SK-N-SH treated with all-trans-retinoic acid at 6 μM for 48 hours (cell line): ENCODE measurements around the gene XYLT2.

ENCODE experiments used
- ATAC-seq: fragments of 200-7000 bp; cut with Tn5 transposase; 3 replicates; pipeline ENCODE4 v1.9.1; 2020; ENCODE audit warnings: mild to moderate bottlenecking, moderate library complexity
- ARNTL ChIP-seq: fragments of 450-650 bp; formaldehyde crosslinking; IDR thresholded peaks from 2 replicates; pipeline ENCODE4 v1.5.0; 2020; ENCODE audit warnings: low read depth, mild to moderate bottlenecking, moderate library complexity, borderline replicate concordance
- BACH2 ChIP-seq: fragments of 250-450 bp; sonication (Bioruptor Pico); IDR thresholded peaks from 2 replicates; pipeline ENCODE4 v1.9.0; 2021; ENCODE audit warnings: mild to moderate bottlenecking, borderline replicate concordance
- CREB5 ChIP-seq: fragments of 250-450 bp; sonication (Bioruptor Pico); IDR thresholded peaks from 2 replicates; pipeline ENCODE4 v1.5.1; 2020; ENCODE audit warnings: low read depth, mild to moderate bottlenecking, moderate library complexity
- CSDC2 ChIP-seq: fragments of 250-450 bp; sonication (Bioruptor Pico); IDR thresholded peaks from 2 replicates; pipeline ENCODE4 v1.5.0; 2020; ENCODE audit warnings: mild to moderate bottlenecking, moderate library complexity
- ESRRG ChIP-seq: fragments of 250-450 bp; sonication (Bioruptor Pico); IDR thresholded peaks from 2 replicates; pipeline ENCODE4 v1.6.1; 2021; ENCODE audit warnings: mild to moderate bottlenecking
- GLIS3 ChIP-seq: fragments of 250-450 bp; sonication (Bioruptor Pico); IDR thresholded peaks from 2 replicates; pipeline ENCODE4 v1.5.0; 2020; ENCODE audit warnings: mild to moderate bottlenecking, moderate library complexity
- ISL1 ChIP-seq: fragments of 250-450 bp; sonication (Bioruptor Pico); IDR thresholded peaks from 2 replicates; pipeline ENCODE4 v2.1.2; 2022; ENCODE audit warnings: mild to moderate bottlenecking, moderate library complexity
- OSR1 ChIP-seq: fragments of 250-450 bp; sonication (Bioruptor Pico); IDR thresholded peaks from 2 replicates; pipeline ENCODE4 v1.8.0; 2022; ENCODE audit warnings: moderate library complexity, mild to moderate bottlenecking, inconsistent platforms
- PPARA ChIP-seq: fragments of 250-450 bp; sonication (Bioruptor Pico); IDR thresholded peaks from 2 replicates; pipeline ENCODE4 v1.5.0; 2020; ENCODE audit warnings: mild to moderate bottlenecking, borderline replicate concordance
- RARB ChIP-seq: fragments of 250-450 bp; sonication (Bioruptor Pico); IDR thresholded peaks from 2 replicates; pipeline ENCODE4 v1.8.0; 2021; ENCODE audit warnings: mild to moderate bottlenecking, moderate library complexity
- TOX ChIP-seq: fragments of 250-450 bp; sonication (Bioruptor Pico); IDR thresholded peaks from 2 replicates; pipeline ENCODE4 v1.8.0; 2021; ENCODE audit warnings: mild to moderate bottlenecking, moderate library complexity, borderline replicate concordance
- TSHZ2 ChIP-seq: fragments of 250-450 bp; sonication (Bioruptor Pico); IDR thresholded peaks from 2 replicates; pipeline ENCODE4 v1.5.0; 2020; ENCODE audit warnings: mild to moderate bottlenecking, moderate library complexity
- ZC3H10 ChIP-seq: fragments of 250-450 bp; sonication (Bioruptor Pico); IDR thresholded peaks from 2 replicates; pipeline ENCODE4 v1.5.1; 2021; ENCODE audit warnings: mild to moderate bottlenecking, moderate library complexity
- ZFP3 ChIP-seq: fragments of 250-450 bp; sonication (Bioruptor Pico); IDR thresholded peaks from 2 replicates; pipeline ENCODE4 v1.5.0; 2020; ENCODE audit warnings: mild to moderate bottlenecking, moderate library complexity
- ZFP30 ChIP-seq: fragments of 450-650 bp; formaldehyde crosslinking; IDR thresholded peaks from 2 replicates; pipeline ENCODE4 v1.5.0; 2022; ENCODE audit warnings: mild to moderate bottlenecking, moderate library complexity
- ZNF565 ChIP-seq: fragments of 450-650 bp; formaldehyde crosslinking; conservative IDR thresholded peaks from 2 replicates; pipeline ENCODE4 v1.5.0; 2020; ENCODE audit warnings: low read depth, mild to moderate bottlenecking, moderate library complexity
- ZNF70 ChIP-seq: fragments of 450-650 bp; formaldehyde crosslinking; IDR thresholded peaks from 2 replicates; pipeline ENCODE4 v1.5.0; 2020; ENCODE audit warnings: mild to moderate bottlenecking, moderate library complexity
- ZNF8 ChIP-seq: fragments of 450-650 bp; formaldehyde crosslinking; IDR thresholded peaks from 2 replicates; pipeline ENCODE4 v1.5.0; 2020; ENCODE audit warnings: mild to moderate bottlenecking, moderate library complexity
- TF ChIP-seq, protein P1 (sequence below): fragments of 250-450 bp; sonication (Bioruptor Pico); IDR thresholded peaks from 2 replicates; pipeline ENCODE4 v1.5.1; 2021; ENCODE audit warnings: mild to moderate bottlenecking, moderate library complexity

Gene XYLT2

DNA sequence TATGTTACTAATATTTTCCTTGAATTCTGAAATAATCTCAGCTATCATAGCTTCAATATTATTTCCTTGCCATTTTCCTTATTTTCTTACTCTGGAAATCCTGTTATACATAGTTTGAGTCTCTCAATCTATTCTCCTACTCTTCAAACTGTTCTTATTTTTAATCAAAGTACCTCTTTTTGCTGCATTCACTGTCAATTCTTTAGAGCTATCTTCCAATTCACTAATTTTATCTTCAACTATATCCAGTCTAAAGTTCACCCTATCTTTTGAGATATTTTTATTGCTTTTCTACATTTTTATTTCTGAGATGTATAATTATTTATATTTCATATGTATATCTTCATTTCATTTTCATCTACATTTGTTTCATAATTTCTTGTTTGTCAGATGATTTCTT is 7.3 kb upstream of the XYLT2 start:
- no peak for TF ChIP-seq ISL1 (CRISPR knock-in tag)
- TF ChIP-seq ZFP30 (CRISPR knock-in tag) = peak; percentile 84
- no peak for ATAC-seq

DNA sequence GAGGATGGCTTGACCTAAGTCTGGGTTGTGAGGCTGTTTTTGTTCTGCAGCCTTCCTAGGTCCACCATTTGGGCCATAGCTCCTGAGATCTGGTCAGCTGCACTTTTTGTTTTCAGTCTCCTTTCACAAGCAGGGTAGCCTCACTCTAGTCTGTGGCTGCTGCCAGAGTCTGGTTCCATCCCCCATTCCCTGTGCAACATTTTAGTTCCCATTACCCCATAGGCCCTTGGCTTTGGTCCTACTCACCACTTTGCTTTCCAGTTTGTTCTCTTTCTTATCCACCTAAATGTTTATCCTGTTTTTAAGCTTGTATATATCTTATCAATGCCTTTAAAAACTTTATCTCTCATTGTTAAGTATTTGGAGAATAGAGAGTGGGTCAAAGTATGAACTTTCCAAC is 6.5 kb upstream of the XYLT2 start:
- ATAC-seq = no peak
- TF ChIP-seq GLIS3 (no peak), ZFP30 (CRISPR knock-in tag) (no peak), ZNF70 (CRISPR knock-in tag) (no peak), ZNF8 (CRISPR knock-in tag) (no peak), PPARA (CRISPR knock-in tag) (no peak), TSHZ2 (CRISPR knock-in tag) (no peak), ARNTL (CRISPR knock-in tag) (no peak), TOX (CRISPR knock-in tag) (no peak), ZC3H10 (CRISPR knock-in tag) (no peak), BACH2 (no peak), OSR1 (CRISPR knock-in tag) (no peak), ESRRG (no peak), CREB5 (CRISPR knock-in tag) (no peak), ZNF565 (CRISPR knock-in tag) (no peak), ISL1 (CRISPR knock-in tag) (no peak), ZFP3 (CRISPR knock-in tag) (no peak)
- TF ChIP-seq, protein P1, sequence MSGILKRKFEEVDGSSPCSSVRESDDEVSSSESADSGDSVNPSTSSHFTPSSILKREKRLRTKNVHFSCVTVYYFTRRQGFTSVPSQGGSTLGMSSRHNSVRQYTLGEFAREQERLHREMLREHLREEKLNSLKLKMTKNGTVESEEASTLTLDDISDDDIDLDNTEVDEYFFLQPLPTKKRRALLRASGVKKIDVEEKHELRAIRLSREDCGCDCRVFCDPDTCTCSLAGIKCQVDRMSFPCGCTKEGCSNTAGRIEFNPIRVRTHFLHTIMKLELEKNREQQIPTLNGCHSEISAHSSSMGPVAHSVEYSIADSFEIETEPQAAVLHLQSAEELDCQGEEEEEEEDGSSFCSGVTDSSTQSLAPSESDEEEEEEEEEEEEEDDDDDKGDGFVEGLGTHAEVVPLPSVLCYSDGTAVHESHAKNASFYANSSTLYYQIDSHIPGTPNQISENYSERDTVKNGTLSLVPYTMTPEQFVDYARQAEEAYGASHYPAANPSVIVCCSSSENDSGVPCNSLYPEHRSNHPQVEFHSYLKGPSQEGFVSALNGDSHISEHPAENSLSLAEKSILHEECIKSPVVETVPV (CRISPR knock-in tag) = no peak

DNA sequence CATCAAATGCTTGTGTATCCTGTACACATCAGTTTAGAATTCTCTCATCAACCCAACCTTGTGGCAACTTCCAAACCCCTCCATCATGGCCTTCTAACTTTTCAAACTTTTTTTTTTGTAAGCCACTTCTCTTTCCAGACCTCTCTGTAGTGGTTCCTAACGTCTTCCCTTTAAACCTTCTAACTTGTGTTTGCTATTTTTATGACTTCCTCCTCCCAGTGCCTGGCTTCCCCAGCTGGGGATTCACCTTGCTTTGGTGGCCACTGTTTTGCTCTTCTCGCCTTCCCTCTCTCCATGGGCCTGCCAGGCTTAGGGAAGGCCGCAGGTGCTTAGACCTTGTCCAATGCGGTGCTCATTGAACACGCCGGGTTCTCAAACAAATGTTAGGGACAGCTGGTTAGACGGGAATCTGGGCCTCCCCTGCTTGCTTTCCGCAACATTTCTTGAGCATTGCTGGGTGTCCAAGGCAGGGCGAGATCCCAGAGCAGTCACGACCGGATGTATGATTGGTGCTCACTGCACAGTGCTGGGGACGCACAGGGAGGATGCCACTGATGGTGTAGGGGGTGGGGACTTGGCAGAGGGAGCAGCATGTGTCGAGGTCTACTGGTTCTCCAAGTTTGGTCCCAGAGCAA is 1.1 kb upstream of the XYLT2 start:
- peak; percentile 1; the same call in 2 of the 3 replicates for ATAC-seq
- TF ChIP-seq GLIS3 (no peak), ZFP3 (CRISPR knock-in tag) (no peak), CSDC2 (CRISPR knock-in tag) (no peak)

- TF ChIP-seq ZNF8 (CRISPR knock-in tag) = no peak
Measured at GRCh38 chr17:50346313-50347116, 589 bp downstream of the XYLT2 start.

GRCh38 chr17:50347117-50347893 is 1.4 kb downstream of the XYLT2 start:
- TF ChIP-seq ZC3H10 (CRISPR knock-in tag) (no peak), OSR1 (CRISPR knock-in tag) (no peak), ZNF565 (CRISPR knock-in tag) (no peak), RARB (no peak), ZFP3 (CRISPR knock-in tag) (no peak), ZNF8 (CRISPR knock-in tag) (no peak), BACH2 (no peak)
- TF ChIP-seq, protein P1 (CRISPR knock-in tag) = no peak
- ATAC-seq = 0 out of 3 replicates have a peak, but pooled peaks have one; percentile 1

More at GRCh38 chr17:50346313-50347116, 589 bp downstream of the XYLT2 start:
- ATAC-seq = peak; percentile 47
